HEK293 (cell line): ENCODE data around the gene RPL31.

Experiments used
- CTCF ChIA-PET: fragments of 350-600 bp; formaldehyde crosslinking; extraction: SDS; loops from one replicate; lab custom pipeline; 2021; ENCODE audit warnings: antibody characterized with exemption; lab: Yijun Ruan, JAX
- POLR2A ChIA-PET: fragments of 300-600 bp; formaldehyde crosslinking; extraction: SDS; loops from one replicate; lab custom pipeline; 2020; ENCODE audit warnings: antibody characterized with exemption, inconsistent platforms; lab: Yijun Ruan, JAX
- H3K27ac ChIP-seq: fragments of 200-500 bp; sonication (Bioruptor generic); 2 replicates; pipeline ENCODE4 v1.5.1; 2014; ENCODE audit warnings: low read depth, low read length, control low read depth, inconsistent platforms; ENCODE audit errors: extremely low read depth
- H3K36me3 ChIP-seq, 2 experiments: fragments of 200-500 bp in 1 of 2; sonication (Bioruptor generic) in 1 of 2; 1 replicate in 1 of 2; 2 replicates in 1 of 2; pipeline ENCODE4 v1.5.1; 2014 to 2017; ENCODE audit warnings: inconsistent platforms in 2 of 2, low read length in 2 of 2; ENCODE audit not compliant: control insufficient read depth in 2 of 2, insufficient read depth in 1 of 2
- H3K4me1 ChIP-seq: fragments of 200-500 bp; sonication (Bioruptor generic); 2 replicates; pipeline ENCODE4 v1.5.1; 2014; ENCODE audit warnings: mild to moderate bottlenecking, low read length, inconsistent platforms; ENCODE audit not compliant: control insufficient read depth, insufficient read depth
- H3K4me3 ChIP-seq: 2 replicates; pipeline ENCODE4 v1.5.1; 2011; ENCODE audit warnings: low read depth, mild to moderate bottlenecking, control low read depth, low read length, moderate library complexity
- H3K9me3 ChIP-seq: fragments of 200-500 bp; sonication (Bioruptor generic); 2 replicates; pipeline ENCODE4 v1.5.1; 2014; ENCODE audit warnings: low read depth, low read length, inconsistent platforms; ENCODE audit not compliant: control insufficient read depth, insufficient read depth
- IKZF3 ChIP-seq: fragments of 450-650 bp; IDR thresholded peaks from 2 replicates; pipeline ENCODE4 v1.5.0; 2018; ENCODE audit warnings: missing biosample characterization, mild to moderate bottlenecking, missing genetic modification characterization, moderate library complexity
- ZBTB7A ChIP-seq: fragments of 450-650 bp; formaldehyde crosslinking; IDR thresholded peaks from 2 replicates; pipeline ENCODE4 v1.5.1; 2016; ENCODE audit warnings: low read depth, missing biosample characterization, missing genetic modification characterization
- ZNF133 ChIP-seq: fragments of 450-650 bp; formaldehyde crosslinking; IDR thresholded peaks from 2 replicates; pipeline ENCODE4 v1.5.1; 2016; ENCODE audit warnings: missing biosample characterization, missing genetic modification characterization
- ZNF138 ChIP-seq: fragments of 450-650 bp; formaldehyde crosslinking; IDR thresholded peaks from 2 replicates; pipeline ENCODE4 v1.5.1; 2016; ENCODE audit warnings: missing biosample characterization, missing genetic modification characterization, borderline replicate concordance
- ZNF146 ChIP-seq: fragments of 450-650 bp; formaldehyde crosslinking; IDR thresholded peaks from 2 replicates; pipeline ENCODE4 v1.5.1; 2016; ENCODE audit warnings: missing biosample characterization, missing genetic modification characterization
- ZNF148 ChIP-seq: fragments of 450-650 bp; formaldehyde crosslinking; IDR thresholded peaks from 2 replicates; pipeline ENCODE4 v1.5.0; 2017; ENCODE audit warnings: missing biosample characterization, missing genetic modification characterization, borderline replicate concordance
- ZNF174 ChIP-seq: fragments of 450-650 bp; formaldehyde crosslinking; IDR thresholded peaks from 2 replicates; pipeline ENCODE4 v1.5.0; 2017; ENCODE audit warnings: missing biosample characterization, mild to moderate bottlenecking, missing genetic modification characterization
- ZNF214 ChIP-seq: fragments of 450-650 bp; formaldehyde crosslinking; IDR thresholded peaks from 2 replicates; pipeline ENCODE4 v1.5.1; 2017; ENCODE audit warnings: missing biosample characterization, mild to moderate bottlenecking, missing genetic modification characterization, borderline replicate concordance
- ZNF24 ChIP-seq: fragments of 450-650 bp; formaldehyde crosslinking; IDR thresholded peaks from 2 replicates; pipeline ENCODE4 v1.5.1; 2016; ENCODE audit warnings: missing biosample characterization, missing genetic modification characterization
- ZNF248 ChIP-seq: fragments of 450-650 bp; formaldehyde crosslinking; IDR thresholded peaks from 2 replicates; pipeline ENCODE4 v1.5.1; 2017; ENCODE audit warnings: missing biosample characterization, missing genetic modification characterization
- ZNF26 ChIP-seq: fragments of 450-650 bp; formaldehyde crosslinking; IDR thresholded peaks from 2 replicates; pipeline ENCODE4 v1.5.1; 2016; ENCODE audit warnings: missing biosample characterization, missing genetic modification characterization
- ZNF335 ChIP-seq: fragments of 450-650 bp; formaldehyde crosslinking; conservative IDR thresholded peaks from 2 replicates; pipeline ENCODE4 v1.5.1; 2016; ENCODE audit warnings: missing biosample characterization, missing genetic modification characterization
- ZNF362 ChIP-seq: fragments of 450-650 bp; formaldehyde crosslinking; IDR thresholded peaks from 2 replicates; pipeline ENCODE4 v1.5.1; 2016; ENCODE audit warnings: missing biosample characterization, missing genetic modification characterization
- ZNF521 ChIP-seq: fragments of 450-650 bp; formaldehyde crosslinking; IDR thresholded peaks from 2 replicates; pipeline ENCODE4 v1.5.1; 2017; ENCODE audit warnings: missing biosample characterization, mild to moderate bottlenecking, missing genetic modification characterization
- ZNF596 ChIP-seq: fragments of 450-650 bp; IDR thresholded peaks from 2 replicates; pipeline ENCODE4 v1.5.0; 2018; ENCODE audit warnings: missing biosample characterization, mild to moderate bottlenecking, missing genetic modification characterization, moderate library complexity
- ZNF777 ChIP-seq: fragments of 450-650 bp; formaldehyde crosslinking; IDR thresholded peaks from 2 replicates; pipeline ENCODE4 v1.5.1; 2017; ENCODE audit warnings: missing biosample characterization, missing genetic modification characterization, borderline replicate concordance
- ZNF792 ChIP-seq: fragments of 450-650 bp; formaldehyde crosslinking; IDR thresholded peaks from 2 replicates; pipeline ENCODE4 v1.5.1; 2016; ENCODE audit warnings: missing biosample characterization, missing genetic modification characterization
- ZSCAN30 ChIP-seq: fragments of 450-650 bp; IDR thresholded peaks from 2 replicates; pipeline ENCODE4 v1.5.1; 2018; ENCODE audit warnings: missing biosample characterization, mild to moderate bottlenecking, missing genetic modification characterization, moderate library complexity
- TF ChIP-seq, protein P1 (sequence below): fragments of 450-650 bp; formaldehyde crosslinking; IDR thresholded peaks from 2 replicates; pipeline ENCODE4 v1.5.1; 2016; ENCODE audit warnings: missing biosample characterization, missing genetic modification characterization
- TF ChIP-seq, protein P2 (sequence below): fragments of 450-650 bp; formaldehyde crosslinking; IDR thresholded peaks from 2 replicates; pipeline ENCODE4 v1.5.1; 2016; ENCODE audit warnings: missing biosample characterization, missing genetic modification characterization
- TF ChIP-seq, protein P3 (sequence below): fragments of 450-650 bp; formaldehyde crosslinking; IDR thresholded peaks from 2 replicates; pipeline ENCODE4 v1.5.1; 2016; ENCODE audit warnings: missing biosample characterization, missing genetic modification characterization

The RPL31 gene

GRCh38 chr2:100952512-100952911 is 49.6 kb upstream of the RPL31 start (continued):
- TF ChIP-seq, protein P1, sequence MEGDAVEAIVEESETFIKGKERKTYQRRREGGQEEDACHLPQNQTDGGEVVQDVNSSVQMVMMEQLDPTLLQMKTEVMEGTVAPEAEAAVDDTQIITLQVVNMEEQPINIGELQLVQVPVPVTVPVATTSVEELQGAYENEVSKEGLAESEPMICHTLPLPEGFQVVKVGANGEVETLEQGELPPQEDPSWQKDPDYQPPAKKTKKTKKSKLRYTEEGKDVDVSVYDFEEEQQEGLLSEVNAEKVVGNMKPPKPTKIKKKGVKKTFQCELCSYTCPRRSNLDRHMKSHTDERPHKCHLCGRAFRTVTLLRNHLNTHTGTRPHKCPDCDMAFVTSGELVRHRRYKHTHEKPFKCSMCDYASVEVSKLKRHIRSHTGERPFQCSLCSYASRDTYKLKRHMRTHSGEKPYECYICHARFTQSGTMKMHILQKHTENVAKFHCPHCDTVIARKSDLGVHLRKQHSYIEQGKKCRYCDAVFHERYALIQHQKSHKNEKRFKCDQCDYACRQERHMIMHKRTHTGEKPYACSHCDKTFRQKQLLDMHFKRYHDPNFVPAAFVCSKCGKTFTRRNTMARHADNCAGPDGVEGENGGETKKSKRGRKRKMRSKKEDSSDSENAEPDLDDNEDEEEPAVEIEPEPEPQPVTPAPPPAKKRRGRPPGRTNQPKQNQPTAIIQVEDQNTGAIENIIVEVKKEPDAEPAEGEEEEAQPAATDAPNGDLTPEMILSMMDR (tag by site-specific recombination): no peak
- TF ChIP-seq ZNF362 (no peak), ZNF777 (tag by site-specific recombination) (no peak), ZNF138 (tag by site-specific recombination) (no peak)

DNA sequence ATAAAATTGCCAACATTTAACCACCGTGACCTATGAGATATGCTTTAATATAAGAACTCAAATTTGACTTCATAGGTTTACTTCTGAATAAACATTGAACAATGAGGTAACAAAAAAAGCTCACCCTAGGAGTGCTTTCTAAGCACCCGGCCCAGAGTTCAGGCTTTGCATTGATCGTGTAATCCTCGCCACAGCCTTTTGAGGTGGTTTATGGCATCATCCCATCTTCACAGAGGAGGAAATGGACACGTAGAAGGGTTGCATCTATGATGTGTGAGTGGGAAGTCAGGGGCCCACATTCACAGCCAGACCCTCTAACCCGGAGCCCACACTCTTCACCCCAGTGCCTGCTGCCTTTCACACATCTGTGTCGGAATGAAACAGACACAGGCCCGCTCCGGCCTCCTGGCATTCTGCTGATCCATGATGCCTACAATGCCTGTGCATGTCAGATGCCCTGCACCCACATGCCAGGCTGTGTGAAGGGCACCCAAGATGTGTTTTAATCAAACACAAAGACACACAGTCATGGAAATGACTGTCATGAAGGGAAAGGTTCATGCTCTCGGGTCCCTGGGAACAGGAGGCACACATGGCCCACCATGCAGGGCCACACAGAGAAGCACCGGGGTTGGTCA is 48.6 kb upstream of the RPL31 start:
- H3K4me1 ChIP-seq: no peaks in the 10 kb centered on the region
- no peaks in the 10 kb centered on the region; a peak in 1 of 3 replicates for H3K36me3 ChIP-seq
- ChIA-PET POLR2A (interaction anchor here (0.7 kb wide), 1 partner anchor 65 kb away, joined by 3 read pairs; no protein-coding TSS in a partner anchor), CTCF (interaction anchor here (0.6 kb wide), 1 partner anchor 222 kb away, joined by 3 read pairs; no protein-coding TSS in a partner anchor)
- no peaks in the 10 kb centered on the region for H3K9me3 ChIP-seq
- H3K27ac ChIP-seq: no peak overlapping the region
- TF ChIP-seq ZNF148 (tag by site-specific recombination) (no peak), ZNF174 (tag by site-specific recombination) (no peak), ZBTB7A (no peak), ZNF248 (tag by site-specific recombination) (no peak), ZNF24 (tag by site-specific recombination) (no peak), ZNF26 (no peak), ZNF133 (tag by site-specific recombination) (no peak), ZNF146 (tag by site-specific recombination) (no peak)
- TF ChIP-seq, protein P2, sequence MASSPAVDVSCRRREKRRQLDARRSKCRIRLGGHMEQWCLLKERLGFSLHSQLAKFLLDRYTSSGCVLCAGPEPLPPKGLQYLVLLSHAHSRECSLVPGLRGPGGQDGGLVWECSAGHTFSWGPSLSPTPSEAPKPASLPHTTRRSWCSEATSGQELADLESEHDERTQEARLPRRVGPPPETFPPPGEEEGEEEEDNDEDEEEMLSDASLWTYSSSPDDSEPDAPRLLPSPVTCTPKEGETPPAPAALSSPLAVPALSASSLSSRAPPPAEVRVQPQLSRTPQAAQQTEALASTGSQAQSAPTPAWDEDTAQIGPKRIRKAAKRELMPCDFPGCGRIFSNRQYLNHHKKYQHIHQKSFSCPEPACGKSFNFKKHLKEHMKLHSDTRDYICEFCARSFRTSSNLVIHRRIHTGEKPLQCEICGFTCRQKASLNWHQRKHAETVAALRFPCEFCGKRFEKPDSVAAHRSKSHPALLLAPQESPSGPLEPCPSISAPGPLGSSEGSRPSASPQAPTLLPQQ: no peak
- no peak overlapping the region for H3K4me3 ChIP-seq

DNA sequence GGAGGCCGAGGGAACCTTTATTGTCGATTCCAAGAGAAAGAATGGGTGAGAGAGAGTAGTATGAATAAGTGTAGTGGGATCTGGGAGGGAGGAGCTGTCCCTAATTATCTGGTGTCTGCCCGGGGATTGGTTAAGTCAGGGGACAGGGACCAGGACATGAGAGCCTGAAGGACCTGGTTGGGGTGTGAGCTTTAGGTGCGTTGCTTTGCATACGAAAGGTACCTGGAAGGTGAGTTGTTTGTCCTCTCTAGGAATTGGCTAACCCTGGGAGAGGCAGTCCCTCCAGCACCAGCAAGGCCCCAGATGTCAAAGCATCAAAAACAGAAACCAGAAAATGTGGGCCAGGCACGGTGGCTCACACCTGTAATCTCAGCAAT is 48.1 kb upstream of the RPL31 start:
- no peak overlapping the region for H3K4me3 ChIP-seq
- H3K4me1 ChIP-seq: no peaks in the 10 kb centered on the region
- ChIA-PET CTCF (no interaction called here), POLR2A (no interaction called here)
- H3K36me3 ChIP-seq: no peaks in the 10 kb centered on the region; a peak in 1 of 3 replicates
- H3K9me3 ChIP-seq: no peaks in the 10 kb centered on the region
- H3K27ac ChIP-seq: no peak overlapping the region
- TF ChIP-seq ZSCAN30 (tag by site-specific recombination): no peak
- TF ChIP-seq ZNF214 (tag by site-specific recombination): no peak
- no peak for TF ChIP-seq ZNF335
- TF ChIP-seq ZNF596: no peak
- TF ChIP-seq ZNF521 (tag by site-specific recombination): no peak
- TF ChIP-seq, protein P3, sequence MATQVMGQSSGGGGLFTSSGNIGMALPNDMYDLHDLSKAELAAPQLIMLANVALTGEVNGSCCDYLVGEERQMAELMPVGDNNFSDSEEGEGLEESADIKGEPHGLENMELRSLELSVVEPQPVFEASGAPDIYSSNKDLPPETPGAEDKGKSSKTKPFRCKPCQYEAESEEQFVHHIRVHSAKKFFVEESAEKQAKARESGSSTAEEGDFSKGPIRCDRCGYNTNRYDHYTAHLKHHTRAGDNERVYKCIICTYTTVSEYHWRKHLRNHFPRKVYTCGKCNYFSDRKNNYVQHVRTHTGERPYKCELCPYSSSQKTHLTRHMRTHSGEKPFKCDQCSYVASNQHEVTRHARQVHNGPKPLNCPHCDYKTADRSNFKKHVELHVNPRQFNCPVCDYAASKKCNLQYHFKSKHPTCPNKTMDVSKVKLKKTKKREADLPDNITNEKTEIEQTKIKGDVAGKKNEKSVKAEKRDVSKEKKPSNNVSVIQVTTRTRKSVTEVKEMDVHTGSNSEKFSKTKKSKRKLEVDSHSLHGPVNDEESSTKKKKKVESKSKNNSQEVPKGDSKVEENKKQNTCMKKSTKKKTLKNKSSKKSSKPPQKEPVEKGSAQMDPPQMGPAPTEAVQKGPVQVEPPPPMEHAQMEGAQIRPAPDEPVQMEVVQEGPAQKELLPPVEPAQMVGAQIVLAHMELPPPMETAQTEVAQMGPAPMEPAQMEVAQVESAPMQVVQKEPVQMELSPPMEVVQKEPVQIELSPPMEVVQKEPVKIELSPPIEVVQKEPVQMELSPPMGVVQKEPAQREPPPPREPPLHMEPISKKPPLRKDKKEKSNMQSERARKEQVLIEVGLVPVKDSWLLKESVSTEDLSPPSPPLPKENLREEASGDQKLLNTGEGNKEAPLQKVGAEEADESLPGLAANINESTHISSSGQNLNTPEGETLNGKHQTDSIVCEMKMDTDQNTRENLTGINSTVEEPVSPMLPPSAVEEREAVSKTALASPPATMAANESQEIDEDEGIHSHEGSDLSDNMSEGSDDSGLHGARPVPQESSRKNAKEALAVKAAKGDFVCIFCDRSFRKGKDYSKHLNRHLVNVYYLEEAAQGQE (tag by site-specific recombination): no peak
- TF ChIP-seq IKZF3: no peak
- no peak for TF ChIP-seq ZNF792
